Epithelial cell of esophagus (primary cell): ENCODE results near the gene PTK7.
A peak's percentile ranks its signal among the peaks of the same experiment; 100 is the strongest.

Experiments used
- DNase-seq: peaks from one replicate; pipeline ENCODE4 v3.0.0; 2010; ENCODE audit warnings: low read depth
- H3K4me3 ChIP-seq: 2 replicates; pipeline ENCODE4 v1.5.1; 2011; ENCODE audit warnings: mild to moderate bottlenecking, low read length, control low read depth
- TF ChIP-seq, protein P1 (sequence below): IDR thresholded peaks from 2 replicates; pipeline ENCODE4 v1.5.1; 2011; ENCODE audit warnings: low read depth, mild to moderate bottlenecking, low read length, control low read depth, inconsistent platforms; ENCODE audit not compliant: insufficient read depth; ENCODE audit errors: missing control alignments

PTK7 gene

GRCh38 chr6:43043310-43043709, 32.8 kb upstream of the PTK7 start:
- TF ChIP-seq, protein P1, sequence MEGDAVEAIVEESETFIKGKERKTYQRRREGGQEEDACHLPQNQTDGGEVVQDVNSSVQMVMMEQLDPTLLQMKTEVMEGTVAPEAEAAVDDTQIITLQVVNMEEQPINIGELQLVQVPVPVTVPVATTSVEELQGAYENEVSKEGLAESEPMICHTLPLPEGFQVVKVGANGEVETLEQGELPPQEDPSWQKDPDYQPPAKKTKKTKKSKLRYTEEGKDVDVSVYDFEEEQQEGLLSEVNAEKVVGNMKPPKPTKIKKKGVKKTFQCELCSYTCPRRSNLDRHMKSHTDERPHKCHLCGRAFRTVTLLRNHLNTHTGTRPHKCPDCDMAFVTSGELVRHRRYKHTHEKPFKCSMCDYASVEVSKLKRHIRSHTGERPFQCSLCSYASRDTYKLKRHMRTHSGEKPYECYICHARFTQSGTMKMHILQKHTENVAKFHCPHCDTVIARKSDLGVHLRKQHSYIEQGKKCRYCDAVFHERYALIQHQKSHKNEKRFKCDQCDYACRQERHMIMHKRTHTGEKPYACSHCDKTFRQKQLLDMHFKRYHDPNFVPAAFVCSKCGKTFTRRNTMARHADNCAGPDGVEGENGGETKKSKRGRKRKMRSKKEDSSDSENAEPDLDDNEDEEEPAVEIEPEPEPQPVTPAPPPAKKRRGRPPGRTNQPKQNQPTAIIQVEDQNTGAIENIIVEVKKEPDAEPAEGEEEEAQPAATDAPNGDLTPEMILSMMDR = no peak
- H3K4me3 ChIP-seq = no peak overlapping the region
- DNase-seq = no peak

DNA sequence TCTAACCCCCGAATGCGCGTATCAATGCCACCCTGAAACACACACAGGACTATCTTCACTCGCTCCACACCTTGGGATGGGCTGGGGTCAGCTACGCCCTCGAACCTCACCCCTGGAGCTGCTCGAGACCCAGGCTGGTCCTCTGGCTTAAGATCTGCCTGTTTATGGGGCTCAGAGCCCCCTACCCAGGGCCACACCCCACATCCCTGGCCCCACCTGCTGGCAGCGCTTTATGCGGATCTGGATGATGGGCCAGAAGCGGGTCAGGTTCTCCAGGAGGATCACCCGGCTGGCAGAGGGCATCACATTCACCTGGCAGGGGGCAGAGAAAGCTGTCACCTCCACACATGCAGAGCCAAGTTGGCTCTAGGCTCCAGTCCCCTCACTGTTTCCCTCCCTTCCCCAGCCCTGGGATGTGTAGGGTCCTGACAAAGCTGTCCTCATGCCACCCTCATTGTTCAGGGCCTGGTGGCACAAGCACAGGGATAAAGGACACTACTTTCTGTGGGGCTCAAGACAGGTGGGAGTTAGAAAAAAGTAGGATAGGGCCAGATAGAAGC, 30.7 kb upstream of the PTK7 start:
- TF ChIP-seq, protein P1 = no peak
- H3K4me3 ChIP-seq = no peak overlapping the region

DNA sequence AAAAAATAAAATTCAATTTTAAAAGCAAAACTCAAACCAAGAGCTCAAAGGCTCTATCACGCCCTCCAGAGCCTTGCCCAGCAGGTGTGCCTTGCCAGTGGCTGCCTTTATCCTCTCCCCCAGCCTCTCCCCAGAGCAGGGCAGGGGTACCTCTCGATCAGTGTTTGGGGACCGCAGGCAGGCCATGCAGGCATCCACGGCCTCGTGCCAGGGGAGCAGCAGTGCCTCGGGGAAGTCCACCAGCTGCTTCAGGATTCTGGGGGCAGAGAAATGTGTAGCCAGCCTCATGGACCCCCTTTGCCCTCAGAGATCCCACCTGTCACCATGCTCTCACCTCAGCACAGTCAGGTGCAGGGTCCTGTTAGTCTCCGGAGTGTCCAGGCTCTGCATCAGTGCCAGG, 28.1 kb upstream of the PTK7 start:
- no peak overlapping the region for H3K4me3 ChIP-seq
- no peak for DNase-seq
- TF ChIP-seq, protein P1 = no peak

More for the DNA sequence above, 30.7 kb upstream of the PTK7 start:
- no peak for DNase-seq

DNA sequence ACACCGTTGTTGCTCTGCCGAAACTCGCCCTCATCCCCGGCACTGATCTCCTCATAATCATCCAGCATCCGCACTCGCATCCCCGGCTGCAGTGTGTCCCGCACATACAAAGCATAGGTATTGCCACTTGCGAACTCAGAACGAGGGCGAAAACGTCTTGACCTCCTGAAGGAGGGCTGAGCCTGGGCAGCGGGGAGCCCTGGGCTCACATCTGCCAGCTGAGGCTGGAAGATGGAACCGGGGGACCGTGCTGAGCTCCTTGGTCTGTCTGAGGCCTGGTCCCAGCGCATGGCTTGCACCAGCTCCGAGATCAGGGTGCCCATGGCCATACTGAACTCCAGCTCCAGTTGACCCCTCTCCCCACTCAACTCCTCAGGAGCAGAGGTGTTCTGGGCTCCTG, 25.1 kb upstream of the PTK7 start:
- DNase-seq = no peak
- no peak overlapping the region for H3K4me3 ChIP-seq
- TF ChIP-seq, protein P1 = no peak

DNA sequence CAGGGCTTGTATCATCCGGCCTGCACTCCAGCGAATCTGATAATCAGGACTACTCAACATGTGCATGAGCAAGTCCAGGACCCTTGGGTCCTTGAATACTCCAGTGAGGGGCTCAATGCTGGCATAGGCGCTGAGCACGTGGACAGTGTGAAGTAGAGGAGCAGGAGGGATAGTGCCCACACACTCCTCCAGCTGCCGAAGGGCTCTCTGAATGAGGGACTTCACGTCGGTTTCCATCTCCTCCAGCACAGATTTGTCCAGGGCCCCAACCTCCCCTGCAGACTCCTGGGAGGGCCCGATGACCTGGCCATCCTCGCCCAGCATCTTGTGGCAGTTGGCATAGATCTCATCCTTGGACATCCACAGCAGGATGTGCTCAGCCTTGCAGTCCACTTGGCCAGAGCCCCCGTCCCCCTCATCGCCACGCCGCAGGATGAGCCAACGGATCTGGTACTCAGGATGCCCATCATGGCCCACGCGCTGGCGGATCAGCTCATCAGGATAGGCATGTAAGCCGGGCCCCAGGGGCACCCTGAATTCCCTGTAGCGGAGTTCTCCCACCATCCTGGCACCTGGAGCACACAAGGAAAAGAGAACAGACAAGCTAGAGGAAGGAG, 23.8 kb upstream of the PTK7 start:
- H3K4me3 ChIP-seq = peak overlapping the region; percentile 94
- no peak for DNase-seq
- TF ChIP-seq, protein P1 = no peak

DNA sequence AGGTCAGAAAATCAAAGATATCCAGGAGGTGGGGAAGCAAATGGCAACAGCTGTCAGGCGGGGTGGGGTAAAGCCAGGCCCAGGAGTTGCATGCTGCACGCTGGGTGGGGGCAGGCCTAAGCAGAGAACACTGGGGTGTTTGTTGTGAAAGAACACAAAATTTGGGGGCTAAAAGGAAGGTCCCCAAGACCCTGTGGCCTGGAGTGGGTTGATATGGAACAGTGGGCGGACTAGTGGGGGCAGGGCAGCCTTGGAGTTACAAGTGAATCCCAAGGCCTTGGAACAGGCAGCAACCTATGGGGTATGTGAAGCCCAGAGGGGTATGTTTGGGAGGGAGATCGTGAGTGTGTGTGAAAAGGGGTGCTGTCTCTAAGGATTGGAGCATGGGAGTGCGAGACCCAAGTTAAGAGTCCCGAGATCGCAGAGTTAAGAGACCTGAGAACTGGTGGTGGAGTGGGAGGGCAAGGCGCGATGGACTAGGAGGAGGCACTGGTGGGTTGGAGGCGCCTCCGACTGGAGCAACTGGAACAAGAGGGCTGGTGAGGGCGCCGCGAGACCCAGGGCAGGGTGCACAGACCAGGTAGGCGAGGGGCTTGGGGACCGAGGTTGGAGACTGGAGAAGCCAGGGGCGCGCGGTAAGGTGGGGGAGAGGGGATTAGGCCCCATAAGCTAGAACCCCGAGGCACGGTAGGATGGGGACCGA, 23.1 kb upstream of the PTK7 start:
- DNase-seq = peak; percentile 21
- H3K4me3 ChIP-seq = peak overlapping the region; percentile 94
- TF ChIP-seq, protein P1 = no peak
